ENCODE results near the gene PITPNC1. TPM values are rescaled to one million over a fixed set of nuclear protein-coding genes. Genes with fewer than 3 reads are reported as not detected.
"Not testable (repeated sequence)": the region's sequence is repeated elsewhere in the genome, so short reads cannot be mapped to it uniquely, and the experiment has no call there.

Gene PITPNC1
- total RNA-seq, 1 donor from 2014 or later, result 15.1 TPM

- no peak for DNase-seq (ENCODE audit: low read depth in 2 of 2)
Observed at GRCh38 chr17:67369676-67370075, 7.4 kb upstream of the PITPNC1 start.

DNA sequence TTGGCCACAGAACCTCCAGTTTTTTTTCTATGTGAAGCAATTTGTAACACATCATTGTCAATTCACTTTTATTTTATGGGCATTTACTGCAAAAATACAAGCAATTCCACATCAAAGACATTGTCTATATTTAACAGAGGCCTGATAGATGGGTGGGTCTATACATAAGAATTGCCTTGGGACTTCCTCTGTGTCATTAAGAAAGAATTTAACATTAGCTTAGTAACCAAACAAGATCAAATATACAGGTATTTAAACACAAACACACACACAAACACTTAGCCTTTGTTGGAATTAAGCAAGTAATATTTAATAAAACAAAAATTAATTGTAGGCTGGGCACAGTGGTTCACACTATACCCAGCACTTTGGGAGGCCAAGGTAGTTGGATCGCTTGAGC lies 4.3 kb upstream of the PITPNC1 start:
- DNase-seq (ENCODE audit: low read depth in 2 of 2), result no peak

- DNase-seq (ENCODE audit: low read depth in 2 of 2), result peak; percentile 54 to 89
Observed at GRCh38 chr17:67374329-67375053, 2.6 kb upstream of the PITPNC1 start.

GRCh38 chr17:67375054-67375427 lies 2.0 kb upstream of the PITPNC1 start:
- DNase-seq (ENCODE audit: low read depth in 2 of 2), result no peak

DNA sequence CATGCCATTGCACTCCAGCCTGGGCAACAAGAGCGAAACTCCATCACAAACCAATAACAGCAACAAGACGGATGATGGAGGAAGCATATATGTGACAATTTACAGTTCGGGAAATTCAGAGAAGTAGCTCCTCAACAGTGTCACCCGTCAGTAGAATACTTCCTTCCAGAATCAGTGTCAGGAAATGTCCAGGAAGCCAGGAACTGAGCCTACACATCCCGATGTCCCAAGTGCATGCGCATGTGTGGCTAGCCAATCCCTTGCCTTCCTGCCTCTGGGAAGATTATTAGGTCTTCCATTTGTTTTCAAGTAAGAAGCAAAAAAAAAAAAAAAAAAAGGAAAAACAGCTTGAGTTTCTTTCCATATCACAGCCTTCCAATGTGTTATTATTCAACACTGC lies 1.4 kb upstream of the PITPNC1 start:
- peak in 1 of 2 donors; percentile 15 for DNase-seq (ENCODE audit: low read depth in 2 of 2)

- DNase-seq (ENCODE audit: low read depth in 2 of 2), result no peak
Observed at GRCh38 chr17:67376415-67376736, 705 bp upstream of the PITPNC1 start.

DNA sequence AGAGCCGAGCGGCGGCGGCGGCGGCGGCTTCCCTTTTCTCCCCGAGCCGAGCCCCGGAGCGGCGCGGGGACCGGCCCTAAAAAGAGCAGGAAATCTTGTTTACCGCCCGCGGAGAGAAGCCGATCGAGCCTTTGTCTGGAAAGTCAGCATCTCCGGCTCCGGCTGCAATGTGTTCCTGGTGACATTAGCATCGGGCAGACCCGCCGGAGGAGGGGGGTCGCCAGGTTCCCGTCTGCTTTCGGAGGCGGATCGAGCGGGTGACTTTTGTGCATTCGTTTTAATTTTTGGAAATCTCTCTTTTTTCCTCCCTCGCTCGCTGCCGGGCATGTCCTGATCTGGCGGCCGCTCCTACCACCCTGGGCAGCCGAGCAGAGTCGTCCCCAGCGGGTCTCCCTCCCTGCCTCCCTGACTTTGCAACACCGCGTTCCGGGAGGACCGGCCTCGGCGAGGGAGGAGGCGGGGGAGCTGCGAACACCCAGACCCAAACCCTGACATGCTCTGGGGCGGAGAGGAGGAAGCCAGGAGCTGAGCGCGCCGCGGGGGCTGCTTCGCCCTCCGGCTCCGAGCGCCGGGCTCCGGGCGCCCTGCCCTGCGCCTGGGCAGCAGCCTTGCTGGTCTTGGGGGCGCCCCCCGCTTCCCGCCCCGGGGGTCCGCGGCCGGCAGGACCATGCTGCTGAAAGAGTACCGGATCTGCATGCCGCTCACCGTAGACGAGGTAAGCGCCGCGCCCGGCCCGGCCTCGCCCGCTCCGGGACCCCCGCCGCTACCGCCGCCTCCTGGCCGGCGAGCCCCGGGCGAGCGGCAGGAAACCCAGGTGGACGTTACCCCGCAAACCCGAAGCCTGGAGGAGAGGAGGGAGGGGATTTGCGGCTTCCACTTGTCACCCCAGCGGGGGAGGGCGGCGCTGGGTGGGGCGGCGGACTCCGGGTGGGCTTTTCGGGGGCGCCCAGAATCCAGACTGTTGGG lies 690 bp downstream of the PITPNC1 start:
- peak in 1 of 2 donors; percentile 33 for DNase-seq (ENCODE audit: low read depth in 2 of 2)

- DNase-seq (ENCODE audit: low read depth in 2 of 2), result peak; percentile 63 to 90
Observed at GRCh38 chr17:67378454-67379250, 1.6 kb downstream of the PITPNC1 start.

- no peak for DNase-seq (ENCODE audit: low read depth in 2 of 2)
Observed at GRCh38 chr17:67379251-67379630, 2.2 kb downstream of the PITPNC1 start.

GRCh38 chr17:67381929-67382257 lies 4.8 kb downstream of the PITPNC1 start:
- no peak for DNase-seq (ENCODE audit: low read depth in 2 of 2)

DNA sequence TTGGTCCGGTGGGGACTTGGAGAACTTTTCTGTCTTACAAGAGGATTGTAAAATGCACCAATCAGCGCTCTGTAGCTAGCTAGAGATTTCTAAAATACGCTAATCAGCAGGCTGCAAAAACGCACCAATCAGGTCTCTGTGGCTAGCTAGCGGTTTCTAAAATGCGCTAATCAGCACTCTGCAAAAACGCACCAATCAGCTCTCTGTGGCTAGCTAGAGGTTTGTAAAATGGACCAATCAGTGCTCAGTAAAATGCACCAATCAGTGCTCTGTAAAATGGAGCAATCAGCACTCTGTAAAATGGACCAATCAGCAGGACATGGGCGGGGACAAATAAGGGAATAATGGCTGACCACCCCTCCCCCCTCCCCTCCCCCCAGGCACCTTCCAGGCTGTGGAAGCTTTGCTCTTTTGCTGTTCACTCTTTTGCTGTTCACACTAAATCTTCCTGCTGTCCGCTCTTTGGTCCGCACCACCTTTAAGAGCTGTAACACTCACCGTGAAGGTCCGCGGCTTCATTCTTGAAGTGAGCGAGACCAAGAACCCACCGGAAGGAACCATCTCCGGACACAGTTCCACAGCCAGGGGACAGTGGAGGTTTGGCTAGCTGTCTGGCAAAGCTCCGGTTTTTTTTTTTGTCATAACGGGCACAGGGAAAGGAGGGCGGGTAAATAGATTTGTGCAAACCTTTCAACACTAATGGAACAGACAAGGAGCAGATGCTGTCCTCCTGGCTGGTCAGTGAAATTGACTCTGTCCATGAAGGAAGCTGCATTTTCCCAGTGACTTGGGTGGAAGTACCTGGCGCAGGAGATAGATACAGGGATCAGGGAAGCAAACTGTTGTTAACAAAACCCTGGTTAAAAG lies 8.3 kb downstream of the PITPNC1 start:
- no peak for DNase-seq (ENCODE audit: low read depth in 2 of 2)

GRCh38 chr17:67386965-67387551 lies 10.0 kb downstream of the PITPNC1 start:
- DNase-seq (ENCODE audit: low read depth in 2 of 2), result peak; percentile 34 to 67

GRCh38 chr17:67388536-67388935 lies 11.5 kb downstream of the PITPNC1 start:
- DNase-seq (ENCODE audit: low read depth in 2 of 2), result not testable (repeated sequence)

DNA sequence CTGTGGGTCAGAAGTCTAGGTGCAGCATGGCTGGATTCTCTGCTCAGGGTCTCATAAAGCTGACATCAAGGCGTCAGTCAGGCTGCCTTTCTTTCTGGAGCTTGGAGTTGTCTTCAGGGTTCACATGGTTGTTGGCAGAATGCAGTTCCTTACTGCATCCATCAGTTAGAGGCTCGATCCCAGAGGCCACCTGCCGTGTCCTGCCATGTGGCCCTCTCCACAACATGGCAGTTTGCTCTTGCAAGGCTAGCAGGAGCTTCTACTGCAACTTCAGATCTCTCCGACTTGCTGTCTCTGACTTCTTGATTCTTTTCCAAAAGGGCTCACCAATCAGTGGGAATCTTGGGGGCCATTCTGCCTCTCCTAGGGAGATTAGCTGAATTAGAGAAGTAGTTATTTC lies 11.9 kb downstream of the PITPNC1 start:
- DNase-seq (ENCODE audit: low read depth in 2 of 2), result no peak

DNA sequence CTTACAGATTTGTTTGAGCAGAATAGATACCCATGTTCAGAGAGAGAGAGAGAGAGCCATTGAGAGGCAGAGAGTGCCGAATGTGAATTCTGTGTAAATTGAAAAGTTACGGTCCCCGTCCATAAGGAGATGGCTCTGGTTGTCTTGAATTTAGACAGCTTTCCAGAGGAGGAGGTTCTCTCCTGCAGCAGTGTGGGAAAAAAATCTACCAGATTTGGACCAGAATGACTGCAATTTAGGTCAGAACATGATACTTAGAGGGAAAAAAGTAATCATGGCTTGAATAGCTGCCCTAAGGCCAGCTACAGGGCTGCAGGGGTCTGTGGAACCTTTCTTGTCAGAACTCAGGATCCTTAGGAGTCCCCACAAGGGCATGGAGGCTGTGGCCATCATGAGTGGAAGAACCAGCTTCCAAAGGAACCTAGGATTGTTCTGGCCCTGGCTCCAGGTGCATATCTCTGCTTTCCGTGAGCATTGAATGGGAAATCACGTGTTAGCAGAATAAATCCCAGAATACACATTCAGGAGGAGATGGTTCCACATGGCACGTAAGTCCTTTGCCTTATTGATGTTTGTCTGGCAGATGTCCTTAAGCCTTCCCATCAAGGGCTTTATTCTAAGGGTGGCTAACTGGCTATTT lies 13.0 kb downstream of the PITPNC1 start:
- no peak for DNase-seq (ENCODE audit: low read depth in 2 of 2)

DNA sequence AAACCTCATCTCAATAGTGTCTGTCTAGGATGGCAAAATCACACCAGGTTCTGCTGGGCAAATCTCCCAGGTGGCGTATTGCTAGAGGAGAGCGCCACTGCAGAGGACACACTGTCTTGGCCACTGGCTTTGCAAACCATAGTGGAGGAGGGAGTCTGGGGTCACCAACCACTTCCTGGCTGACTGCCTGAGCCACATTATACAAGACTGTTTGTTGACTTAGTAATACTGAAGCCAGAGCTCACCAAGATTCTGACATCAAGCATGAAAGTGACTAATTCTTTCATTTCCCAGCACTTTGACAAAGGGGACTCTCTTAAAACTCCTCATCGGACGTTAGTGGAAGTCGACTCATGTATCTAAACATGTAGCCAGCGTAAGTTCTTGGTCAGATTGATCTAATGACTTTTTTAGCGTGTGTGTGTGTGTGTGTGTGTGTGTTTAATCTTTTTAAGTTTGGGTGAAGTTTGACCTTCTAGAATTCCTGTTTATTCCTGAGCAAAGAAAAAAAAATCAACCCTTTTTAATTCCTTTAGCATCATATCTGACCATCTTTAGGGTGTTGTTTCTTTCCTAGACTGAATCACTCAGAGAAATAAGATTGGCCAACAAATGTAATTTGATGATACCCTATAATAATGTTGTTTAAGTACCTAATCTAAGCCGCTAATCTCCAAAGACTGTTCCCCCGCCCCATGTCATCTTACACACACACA lies 13.7 kb downstream of the PITPNC1 start:
- peak; percentile 14 to 91 for DNase-seq (ENCODE audit: low read depth in 2 of 2)

DNA sequence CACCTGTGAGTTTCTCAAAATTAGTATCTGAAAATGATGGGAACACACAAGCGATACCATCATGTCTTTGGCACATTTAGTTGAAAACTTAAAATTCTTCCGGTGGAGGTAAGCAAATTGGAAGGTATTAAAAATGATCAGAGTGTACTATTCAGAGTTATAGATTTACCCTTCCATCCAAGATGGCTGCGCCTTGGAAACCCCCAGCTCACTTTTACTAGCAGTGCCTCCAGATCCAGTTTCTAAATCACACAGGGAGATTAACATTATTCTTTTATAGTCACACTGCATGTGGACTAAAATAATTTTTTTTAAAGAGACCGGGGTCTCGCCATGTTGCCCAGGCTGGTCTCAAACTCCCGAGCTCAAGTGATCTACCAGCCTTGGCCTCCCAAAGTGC lies 15.0 kb downstream of the PITPNC1 start:
- DNase-seq (ENCODE audit: low read depth in 2 of 2), result no peak

GRCh38 chr17:67393809-67394397 lies 16.8 kb downstream of the PITPNC1 start:
- DNase-seq (ENCODE audit: low read depth in 2 of 2), result no peak

DNA sequence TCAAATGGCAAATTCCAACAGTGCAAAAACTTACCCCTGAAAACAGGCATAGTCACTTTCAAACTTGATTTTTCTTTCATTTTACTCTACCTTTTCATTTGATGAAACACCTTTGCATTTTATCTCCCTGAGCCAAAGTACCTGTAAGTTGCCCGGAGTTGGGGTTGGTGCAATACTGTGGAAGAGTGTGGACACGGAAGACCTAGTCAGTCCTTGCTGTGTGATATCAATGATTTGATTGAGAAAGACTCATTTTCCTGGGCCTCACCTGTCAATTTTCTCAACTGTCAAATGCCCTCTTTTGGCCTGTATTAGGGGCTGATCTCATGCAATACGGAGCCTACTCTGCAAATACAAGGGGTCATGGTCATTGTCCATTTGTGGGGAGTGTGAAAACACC lies 22.6 kb downstream of the PITPNC1 start:
- no peak for DNase-seq (ENCODE audit: low read depth in 2 of 2)

Data from dermis microvascular lymphatic vessel endothelial cell (primary cell).